Activated effector memory CD4-positive, alpha-beta T cell treated with anti-CD3 and anti-CD28 coated beads, Interleukin-2, amount 50 U/mL, for 16 hours (primary cell): ENCODE data around the gene UBE4A.

ENCODE experiments used
- DNase-seq: peaks from one replicate; pipeline ENCODE4 v3.0.0-alpha.2; 2020

Gene UBE4A

GRCh38 chr11:118342503-118343161 is 16.8 kb upstream of the UBE4A start, which contains the start of gene CD3D:
Gene CD3D (minus strand): TSS chr11:118342705. CDS start chr11:118342607, 98 bp downstream.
- DNase-seq, result peak; percentile 89

GRCh38 chr11:118343248-118343647 is 16.2 kb upstream of the UBE4A start:
- peak; percentile 74 for DNase-seq

- DNase-seq, result peak; percentile 88
Observed at GRCh38 chr11:118343981-118344515, 15.4 kb upstream of the UBE4A start, which contains the start of gene CD3G. Gene CD3G (plus strand): TSS chr11:118344344. CDS start chr11:118344424, 80 bp downstream.

GRCh38 chr11:118349475-118349874 is 9.9 kb upstream of the UBE4A start:
- no peak for DNase-seq

GRCh38 chr11:118353084-118353710 is 6.2 kb upstream of the UBE4A start:
- DNase-seq, result no peak

- DNase-seq, result no peak
Observed at GRCh38 chr11:118358071-118358470, 1.3 kb upstream of the UBE4A start.

GRCh38 chr11:118364956-118365615 is 5.7 kb downstream of the UBE4A start:
- no peak for DNase-seq

- no peak for DNase-seq
Observed at GRCh38 chr11:118366287-118366686, 6.9 kb downstream of the UBE4A start.

- DNase-seq, result no peak
Observed at GRCh38 chr11:118370774-118371173, 11.4 kb downstream of the UBE4A start.

- no peak for DNase-seq
Observed at GRCh38 chr11:118373263-118373662, 13.9 kb downstream of the UBE4A start.

- no peak for DNase-seq
Observed at GRCh38 chr11:118373871-118374270, 14.5 kb downstream of the UBE4A start.

GRCh38 chr11:118374729-118375128 is 15.3 kb downstream of the UBE4A start:
- DNase-seq, result no peak

- DNase-seq, result no peak
Observed at GRCh38 chr11:118375978-118376377, 16.6 kb downstream of the UBE4A start.

- no peak for DNase-seq
Observed at GRCh38 chr11:118379497-118379896, 20.1 kb downstream of the UBE4A start.

- no peak for DNase-seq
Observed at GRCh38 chr11:118380571-118380970, 21.2 kb downstream of the UBE4A start.

- no peak for DNase-seq
Observed at GRCh38 chr11:118382954-118383353, 23.6 kb downstream of the UBE4A start.

GRCh38 chr11:118383657-118384056 is 24.3 kb downstream of the UBE4A start:
- no peak for DNase-seq

- DNase-seq, result no peak
Observed at GRCh38 chr11:118396097-118396501, 36.7 kb downstream of the UBE4A start.

GRCh38 chr11:118397448-118397847 is 38.0 kb downstream of the UBE4A start:
- no peak for DNase-seq

- DNase-seq, result peak; percentile 78
Observed at GRCh38 chr11:118398791-118399559, 39.6 kb downstream of the UBE4A start.

- DNase-seq, result peak; percentile 96
Observed at GRCh38 chr11:118401151-118401879, 41.9 kb downstream of the UBE4A start, which contains the start of gene ATP5MG. Gene ATP5MG (plus strand): TSS chr11:118401606. CDS start chr11:118401666, 60 bp downstream.
